Superior temporal gyrus (tissue), 1 donor: ENCODE measurements around the gene CD37.
"Not testable (repeated sequence)": the region's sequence is repeated elsewhere in the genome, so short reads cannot be mapped to it uniquely, and the experiment has no call there.

ENCODE experiments used
- DNase-seq: peaks from one replicate; pipeline ENCODE4 v3.0.0-alpha.2; 2016; ENCODE audit errors: extremely low spot score

CD37 gene

GRCh38 chr19:49328741-49329140 is 6.5 kb upstream of the CD37 start:
- no peak for DNase-seq

- DNase-seq = not testable (repeated sequence)
Observed at GRCh38 chr19:49331187-49331586, 4.0 kb upstream of the CD37 start.

- DNase-seq = peak; percentile 61
Observed at GRCh38 chr19:49331616-49332055, 3.6 kb upstream of the CD37 start.

- DNase-seq = not testable (repeated sequence)
Observed at GRCh38 chr19:49332691-49333417, 2.4 kb upstream of the CD37 start.

- DNase-seq = no peak
Observed at GRCh38 chr19:49333418-49333805, 1.8 kb upstream of the CD37 start.

GRCh38 chr19:49333811-49334288 is 1.4 kb upstream of the CD37 start:
- no peak for DNase-seq

- DNase-seq = no peak
Observed at GRCh38 chr19:49335784-49336481, 727 bp downstream of the CD37 start.

GRCh38 chr19:49336482-49337266 is 1.5 kb downstream of the CD37 start:
- DNase-seq = no peak

- no peak for DNase-seq
Observed at GRCh38 chr19:49337267-49338022, 2.2 kb downstream of the CD37 start.

GRCh38 chr19:49338023-49338677 is 2.9 kb downstream of the CD37 start:
- no peak for DNase-seq

- no peak for DNase-seq
Observed at GRCh38 chr19:49338691-49339300, 3.6 kb downstream of the CD37 start.

GRCh38 chr19:49339301-49340068 is 4.3 kb downstream of the CD37 start:
- peak; percentile 60 for DNase-seq

- DNase-seq = no peak
Observed at GRCh38 chr19:49340069-49340864, 5.1 kb downstream of the CD37 start.

- no peak for DNase-seq
Observed at GRCh38 chr19:49340865-49341718, 5.9 kb downstream of the CD37 start.

GRCh38 chr19:49342291-49342721 is 7.1 kb downstream of the CD37 start:
- DNase-seq = no peak

- no peak for DNase-seq
Observed at GRCh38 chr19:49343123-49343522, 7.9 kb downstream of the CD37 start.

- no peak for DNase-seq
Observed at GRCh38 chr19:49344505-49345423, 9.6 kb downstream of the CD37 start.
